ENCODE results near the gene LILRB5.
"Not testable (repeated sequence)": the region's sequence is repeated elsewhere in the genome, so short reads cannot be mapped to it uniquely, and the experiment has no call there.

LILRB5 gene

DNA sequence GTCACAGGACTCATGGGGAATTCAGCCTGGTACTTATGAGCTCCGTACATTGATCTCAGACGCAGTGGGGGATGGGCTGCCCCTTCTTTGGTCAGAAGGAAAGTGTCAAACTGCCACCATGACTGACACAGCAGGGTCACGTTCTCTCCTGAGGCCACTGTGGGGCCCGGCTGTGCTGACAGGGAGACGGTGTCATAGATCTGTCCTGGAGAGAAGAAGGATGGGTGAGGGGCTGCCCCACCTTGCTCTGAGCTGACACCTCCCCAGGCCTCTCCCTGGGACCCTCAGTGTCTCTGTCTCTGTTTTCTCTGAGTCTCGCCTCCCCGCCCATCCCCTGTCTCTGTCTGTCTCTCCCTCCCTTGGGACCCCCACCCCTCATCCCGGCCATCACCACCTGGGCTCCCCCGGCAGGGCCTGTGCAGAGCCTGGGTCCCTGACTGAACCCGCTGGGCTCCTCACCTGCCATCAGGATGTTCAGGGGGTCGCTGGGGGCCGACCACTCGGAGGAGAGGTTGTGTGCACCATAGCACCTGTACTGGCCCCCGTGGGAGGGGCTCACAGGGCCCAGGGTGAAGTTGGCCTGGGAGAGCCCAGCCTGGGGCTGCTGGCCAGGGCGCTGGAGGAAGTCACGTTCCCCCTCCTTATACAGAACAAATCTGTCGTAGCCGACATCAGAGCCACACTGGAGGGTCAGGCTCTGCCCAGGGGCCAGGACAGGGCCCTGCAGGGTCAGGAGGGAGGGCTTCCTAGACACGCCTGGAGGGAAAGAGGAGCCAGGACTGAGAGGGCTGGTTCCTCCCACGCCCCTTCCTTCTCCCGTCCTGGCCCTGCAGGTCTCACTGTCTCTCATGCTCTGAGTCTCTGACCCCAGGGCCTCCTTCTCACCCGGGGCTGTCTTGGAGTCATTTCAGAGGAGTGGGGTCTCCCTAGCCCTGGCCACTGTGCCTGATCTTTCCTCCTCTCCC lies 16.4 kb downstream of the LILRB5 start:
- not testable (repeated sequence) for DNase-seq

DNA sequence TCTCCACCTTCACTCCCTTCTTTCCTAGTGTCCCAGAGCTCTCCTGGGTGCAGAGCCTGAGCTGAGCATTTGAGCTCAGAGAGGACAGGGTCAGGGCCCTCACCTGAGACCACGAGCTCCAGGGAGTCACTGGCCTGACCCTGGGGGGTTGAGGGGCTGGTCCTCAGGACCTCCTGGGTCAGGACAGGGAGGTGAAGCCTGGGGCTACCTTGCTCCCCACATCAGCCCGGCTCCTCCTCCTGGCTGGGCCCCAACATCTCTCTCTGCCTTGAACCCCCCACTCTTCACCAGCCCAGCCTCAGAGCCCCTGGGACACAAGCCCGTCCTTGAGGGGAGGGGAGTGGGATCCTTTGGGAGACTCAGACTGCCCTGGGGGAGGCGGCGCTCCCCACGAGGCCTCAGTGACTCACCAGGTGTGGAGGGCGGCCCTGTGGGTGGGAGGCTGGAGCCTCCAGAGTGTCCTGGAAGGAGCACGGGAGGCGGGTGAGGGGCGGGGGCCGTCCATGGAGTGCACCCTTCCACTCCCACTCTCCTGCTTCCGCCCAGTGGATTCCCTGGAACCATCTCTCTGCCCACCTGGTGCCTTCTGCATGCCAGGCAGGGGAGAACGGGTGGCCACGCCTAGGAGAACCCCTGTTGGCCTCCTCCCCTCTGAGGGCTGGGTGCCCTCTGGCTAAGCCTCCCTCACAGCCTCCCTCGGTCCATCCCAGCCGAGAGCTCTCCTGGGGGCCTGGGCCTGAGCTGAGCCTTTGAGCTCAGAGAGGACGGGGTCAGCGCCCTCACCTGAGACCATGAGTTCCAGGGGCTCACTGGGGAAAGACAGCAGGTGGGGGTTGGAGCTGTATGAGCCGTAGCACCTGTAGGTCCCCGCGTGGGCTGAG lies 17.3 kb downstream of the LILRB5 start:
- DNase-seq: not testable (repeated sequence)

DNA sequence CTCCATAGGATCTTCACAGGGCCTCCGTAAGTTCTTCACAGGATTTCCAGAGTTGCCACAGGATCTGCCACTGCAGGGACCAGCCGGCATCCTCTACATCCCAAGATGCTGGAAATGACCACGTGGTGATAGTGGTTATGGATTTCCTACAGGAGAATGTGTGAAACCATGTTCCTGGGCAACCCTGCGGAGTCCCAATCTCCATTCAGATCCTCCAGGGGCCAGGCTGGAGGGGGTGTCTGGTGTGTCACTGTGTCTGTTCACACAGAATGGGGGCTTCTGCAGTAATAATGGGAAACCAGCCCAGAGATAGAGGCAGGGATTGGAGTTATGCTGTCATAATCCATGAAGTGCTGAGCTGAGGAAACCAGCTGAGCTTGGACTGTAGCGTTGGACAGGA lies 23.1 kb downstream of the LILRB5 start:
- DNase-seq: no peak

DNA sequence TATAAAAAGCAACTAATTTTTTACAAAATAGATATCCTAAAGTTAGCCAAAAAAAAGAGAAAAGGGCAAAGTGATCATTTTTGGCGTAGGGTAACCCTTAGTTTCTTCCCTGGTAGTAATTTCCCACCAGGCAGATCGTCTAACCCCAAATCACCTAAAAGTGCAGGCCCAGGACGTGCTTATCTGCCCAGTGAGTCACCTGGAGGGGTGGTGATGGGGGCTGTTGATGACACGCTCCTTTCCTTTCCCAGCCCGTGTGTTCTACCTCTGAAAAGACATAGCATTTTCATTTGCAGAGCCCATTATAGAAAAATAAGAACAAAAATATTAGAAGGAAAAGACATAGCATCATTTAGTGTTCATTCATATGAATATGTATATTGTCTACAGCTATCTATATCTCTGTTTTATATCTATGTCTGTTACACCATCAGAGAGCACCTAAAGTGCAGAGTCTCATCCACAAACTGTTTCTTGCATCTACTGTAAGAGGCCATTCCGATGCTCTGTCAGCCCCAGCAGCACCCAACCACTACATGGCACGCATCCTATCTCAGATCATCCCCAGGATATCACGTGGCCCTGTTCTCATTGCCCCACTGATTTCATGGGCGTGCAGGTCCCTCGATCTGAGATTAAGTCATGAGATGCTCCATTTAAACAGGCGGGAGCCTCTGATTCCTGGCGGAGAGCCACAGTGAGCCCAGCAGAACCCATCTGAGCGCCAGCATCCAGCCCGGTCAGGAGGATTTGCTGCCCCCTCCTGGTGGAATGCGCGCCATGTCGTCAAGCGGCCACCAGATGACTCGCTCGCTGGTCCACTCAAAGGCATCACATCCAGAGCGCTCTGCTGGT lies 25.8 kb downstream of the LILRB5 start:
- DNase-seq: no peak

DNA sequence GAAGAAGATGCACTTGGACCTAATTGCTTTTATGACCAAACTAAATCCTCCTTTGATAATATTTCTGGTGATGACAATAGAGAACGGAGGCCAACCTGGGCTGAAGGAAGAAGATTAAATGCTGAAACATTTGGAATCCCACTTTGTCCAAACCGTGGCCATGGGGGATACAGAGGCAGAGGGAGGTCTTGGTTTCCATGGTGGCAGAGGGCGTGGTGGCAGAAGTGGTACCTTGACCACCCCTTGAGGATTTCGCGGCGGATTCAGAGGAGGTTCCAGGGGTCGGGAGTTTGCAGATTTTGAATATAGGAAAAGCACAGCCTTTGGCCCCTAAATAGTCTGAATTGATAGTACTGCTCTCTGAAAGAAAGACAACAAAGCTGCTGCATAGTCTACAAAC lies 27.0 kb downstream of the LILRB5 start:
- DNase-seq: no peak

DNA sequence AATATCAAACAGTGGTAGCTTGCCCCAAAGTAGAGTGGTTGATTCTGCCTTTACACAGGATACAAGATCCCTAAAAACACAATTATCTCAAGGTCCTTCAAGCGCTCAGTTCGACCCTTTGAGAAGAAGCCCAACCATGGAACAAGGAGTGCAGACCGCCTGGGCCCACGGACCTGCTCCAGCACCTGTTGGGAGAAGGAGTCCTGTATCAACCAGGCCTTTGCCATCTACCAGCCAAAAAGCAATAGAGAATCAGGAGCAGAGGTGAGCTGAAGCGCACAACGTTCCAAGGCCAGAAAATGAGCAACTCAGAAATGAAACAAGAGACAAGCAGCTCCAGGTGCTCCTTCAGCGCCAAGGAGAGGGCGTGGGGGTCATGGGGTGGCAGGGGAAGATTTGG lies 27.9 kb downstream of the LILRB5 start:
- no peak for DNase-seq

DNA sequence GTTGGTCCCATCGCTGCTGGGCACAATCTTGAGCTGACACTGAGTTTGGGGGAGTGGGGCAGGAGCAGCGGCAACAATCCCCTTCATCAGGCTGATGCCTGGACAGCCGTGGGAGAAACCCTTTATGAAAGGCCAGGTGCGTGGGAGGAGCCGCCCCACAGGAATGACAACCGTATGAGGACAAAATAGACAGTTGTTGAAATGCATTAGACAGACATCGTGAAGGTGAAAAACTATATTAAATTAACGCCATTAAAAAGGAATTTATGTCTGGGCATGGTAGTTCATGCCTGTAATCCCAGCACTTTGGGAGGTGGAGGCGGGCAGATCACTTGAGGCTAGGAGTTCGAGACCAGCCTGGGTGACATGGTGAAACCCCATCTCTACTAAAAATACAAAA lies 32.5 kb downstream of the LILRB5 start:
- not testable (repeated sequence) for DNase-seq

DNA sequence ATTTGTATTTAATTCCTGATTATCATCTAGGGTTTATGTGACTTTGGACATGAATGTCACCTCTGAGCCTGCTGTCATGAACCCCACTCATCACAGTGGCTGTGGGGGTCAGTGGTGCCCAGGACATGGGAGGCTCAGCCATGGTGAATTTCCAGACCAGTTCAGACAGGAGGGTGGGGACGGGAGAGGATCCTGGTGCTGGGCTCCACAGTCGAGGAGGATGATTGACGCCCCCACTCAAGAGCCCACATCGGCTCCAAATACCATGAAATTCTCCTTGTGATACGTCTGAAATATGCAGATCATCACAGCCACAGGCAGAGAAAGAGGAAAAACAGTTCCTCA lies 33.2 kb downstream of the LILRB5 start:
- not testable (repeated sequence) for DNase-seq

DNA sequence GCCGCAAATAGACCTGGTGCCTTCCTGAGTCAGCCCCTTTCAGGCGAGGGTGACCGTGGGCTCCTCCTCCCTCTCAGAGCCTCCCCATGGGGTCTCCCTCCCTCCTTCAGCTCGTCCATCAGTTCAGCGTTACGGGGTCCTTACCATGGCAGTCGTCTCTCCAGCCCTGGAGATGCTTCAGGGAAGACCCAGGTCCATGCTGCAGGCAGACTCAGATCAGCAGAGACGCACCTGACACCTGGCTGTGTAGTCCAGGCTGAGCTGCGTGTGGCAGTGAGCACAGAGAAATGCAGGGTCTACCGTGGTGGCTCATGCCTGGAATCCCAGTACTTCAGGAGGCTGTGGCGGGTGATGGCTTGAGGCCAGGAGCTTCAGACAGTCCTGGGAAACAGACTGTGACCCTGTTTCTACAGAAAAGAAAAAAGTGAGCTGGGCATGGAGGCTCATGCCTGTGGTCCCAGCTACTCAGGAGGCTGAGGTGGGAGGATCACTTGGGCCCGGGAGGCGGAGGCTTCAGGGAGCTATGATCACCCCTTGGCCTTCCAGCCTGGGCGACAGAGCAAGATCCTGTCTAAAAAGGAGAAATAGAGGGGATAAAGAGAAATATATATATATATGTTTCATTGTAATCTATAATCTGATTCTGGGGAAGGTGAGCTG lies 33.7 kb downstream of the LILRB5 start:
- DNase-seq: not testable (repeated sequence)

DNA sequence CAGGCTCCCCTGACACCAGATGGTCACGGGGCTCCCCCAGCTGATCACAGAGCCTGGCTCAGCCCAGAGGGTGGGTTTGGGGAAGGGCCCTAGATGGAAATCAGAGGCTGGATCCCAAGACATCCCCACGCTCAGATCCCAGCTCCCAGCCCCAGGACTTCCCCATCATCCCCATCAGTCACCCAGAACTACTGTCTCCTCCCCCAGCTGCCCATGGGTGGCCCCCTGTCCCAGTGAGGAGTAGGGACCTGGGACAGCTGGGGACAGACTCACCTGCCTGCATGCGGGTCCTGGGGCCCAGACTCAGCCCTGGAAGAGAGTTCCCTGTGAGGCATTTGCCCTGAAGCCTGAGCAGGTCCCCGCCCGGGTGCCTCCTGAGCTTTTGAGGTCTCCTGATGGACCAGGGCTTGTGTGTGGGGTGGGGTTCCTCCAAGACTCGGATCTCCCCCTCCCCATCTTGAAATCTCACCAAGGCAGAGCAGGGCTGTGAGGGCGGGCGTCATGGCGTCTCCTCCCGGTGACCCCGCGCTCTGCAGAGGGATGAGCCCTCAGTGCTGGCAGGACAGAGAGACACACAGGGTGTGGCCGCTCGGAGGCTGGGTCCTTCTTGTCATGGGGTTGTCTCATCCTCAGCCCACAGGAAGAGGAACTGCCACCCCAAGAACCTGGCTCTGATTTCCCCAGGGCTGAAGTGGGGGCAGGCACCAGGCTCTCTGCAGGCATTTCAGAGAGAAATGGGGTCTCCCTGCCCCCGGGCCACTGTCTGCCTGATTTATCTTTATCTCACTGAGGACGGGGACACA lies 34.4 kb downstream of the LILRB5 start, which contains the start of gene LILRB3:
Gene LILRB3 (minus strand): TSS at position 534 of the 803 bp plus-strand sequence. CDS start 31 bp downstream, at position 503.
- not testable (repeated sequence) for DNase-seq

DNA sequence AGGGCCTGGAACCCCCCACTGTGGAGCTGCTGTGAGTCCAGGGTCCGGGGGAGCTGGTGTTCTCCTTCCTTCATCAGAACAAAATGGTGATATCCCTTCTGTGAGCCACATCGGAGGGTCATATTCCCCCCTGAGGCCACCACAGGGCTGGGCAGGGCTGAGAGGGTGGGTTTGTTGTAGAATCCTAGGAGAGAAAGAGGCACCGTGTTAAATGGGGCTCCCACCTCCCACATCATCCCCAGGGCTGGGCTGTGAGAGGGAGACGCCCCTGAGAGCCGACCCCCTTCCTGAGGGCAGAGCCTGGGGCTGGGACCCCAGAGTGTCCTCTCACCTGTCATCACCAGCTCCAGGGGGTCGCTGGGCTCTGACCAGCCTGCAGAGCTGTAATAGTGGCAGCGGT lies 35.1 kb downstream of the LILRB5 start:
- not testable (repeated sequence) for DNase-seq

DNA sequence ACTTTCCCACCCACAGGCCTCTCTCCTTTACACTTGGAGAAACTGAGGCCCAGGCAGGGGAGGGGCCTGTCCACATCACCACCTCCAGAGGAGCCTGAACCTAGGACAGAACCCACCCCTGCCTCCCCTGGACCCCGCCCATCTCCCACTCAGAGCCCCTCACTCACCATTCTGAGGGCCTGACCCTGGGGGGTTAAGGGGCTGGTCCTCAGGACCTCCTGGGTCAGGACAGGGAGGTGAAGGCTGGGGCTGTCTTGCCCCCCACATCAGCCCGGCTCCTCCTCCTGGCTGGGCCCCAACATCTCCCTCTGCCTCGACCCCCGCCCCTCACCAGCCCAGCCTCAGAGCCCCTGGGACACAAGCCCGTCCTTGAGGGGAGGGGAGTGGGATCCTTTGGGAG lies 37.4 kb downstream of the LILRB5 start:
- not testable (repeated sequence) for DNase-seq

DNA sequence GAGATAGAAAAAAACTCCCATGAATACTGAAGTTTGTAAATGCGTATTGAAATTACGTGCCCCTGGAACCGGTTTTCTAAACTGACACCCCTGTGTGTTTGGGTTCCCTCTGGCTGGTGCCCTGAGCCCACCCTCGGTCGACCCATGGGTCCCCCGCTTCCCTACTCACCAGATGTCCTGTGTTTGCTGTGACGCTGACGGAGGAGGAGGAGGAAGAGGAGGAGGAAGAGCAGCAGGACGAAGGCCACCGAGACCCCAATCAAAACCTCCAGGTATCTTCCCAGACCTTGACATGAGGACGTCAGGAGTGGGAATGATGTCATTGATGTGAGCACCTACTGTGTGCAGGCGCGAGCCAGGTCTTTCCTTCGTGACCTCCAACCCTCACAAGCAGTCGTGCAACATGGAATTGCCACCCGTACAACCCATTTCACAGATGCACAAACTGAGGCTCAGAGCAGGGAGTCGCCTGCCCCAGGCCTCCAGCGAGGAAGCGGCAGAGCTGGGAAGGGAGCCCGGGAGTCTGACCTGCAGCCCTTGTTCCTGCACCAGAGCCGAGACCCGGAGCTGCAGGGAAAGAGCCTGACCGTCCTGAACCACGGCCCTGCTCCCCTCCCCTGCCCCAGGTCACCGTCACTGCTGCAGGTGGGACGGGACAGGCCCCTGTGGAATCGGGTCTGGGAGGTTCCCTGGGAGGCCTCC lies 38.0 kb downstream of the LILRB5 start:
- no peak for DNase-seq

DNA sequence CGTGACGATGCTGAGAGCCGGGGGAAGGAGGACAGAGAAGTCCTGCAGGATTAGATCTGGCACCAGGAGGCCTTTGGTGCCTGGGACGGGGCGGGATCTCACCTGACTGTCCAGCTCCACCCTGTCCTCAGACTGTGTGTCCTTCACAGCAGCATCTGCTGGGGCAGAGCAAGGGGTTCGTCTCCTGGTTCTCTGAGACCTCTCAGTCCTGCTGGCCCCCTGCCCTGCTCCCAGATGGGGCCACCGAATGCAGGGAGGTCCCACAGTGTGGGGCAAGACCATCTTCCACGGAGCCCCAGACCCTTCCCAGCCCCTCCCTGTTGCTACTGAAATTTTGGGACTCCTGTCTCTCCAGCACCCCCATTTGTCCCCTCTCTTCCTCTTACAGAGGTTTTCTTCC lies 38.8 kb downstream of the LILRB5 start:
- DNase-seq: no peak

DNA sequence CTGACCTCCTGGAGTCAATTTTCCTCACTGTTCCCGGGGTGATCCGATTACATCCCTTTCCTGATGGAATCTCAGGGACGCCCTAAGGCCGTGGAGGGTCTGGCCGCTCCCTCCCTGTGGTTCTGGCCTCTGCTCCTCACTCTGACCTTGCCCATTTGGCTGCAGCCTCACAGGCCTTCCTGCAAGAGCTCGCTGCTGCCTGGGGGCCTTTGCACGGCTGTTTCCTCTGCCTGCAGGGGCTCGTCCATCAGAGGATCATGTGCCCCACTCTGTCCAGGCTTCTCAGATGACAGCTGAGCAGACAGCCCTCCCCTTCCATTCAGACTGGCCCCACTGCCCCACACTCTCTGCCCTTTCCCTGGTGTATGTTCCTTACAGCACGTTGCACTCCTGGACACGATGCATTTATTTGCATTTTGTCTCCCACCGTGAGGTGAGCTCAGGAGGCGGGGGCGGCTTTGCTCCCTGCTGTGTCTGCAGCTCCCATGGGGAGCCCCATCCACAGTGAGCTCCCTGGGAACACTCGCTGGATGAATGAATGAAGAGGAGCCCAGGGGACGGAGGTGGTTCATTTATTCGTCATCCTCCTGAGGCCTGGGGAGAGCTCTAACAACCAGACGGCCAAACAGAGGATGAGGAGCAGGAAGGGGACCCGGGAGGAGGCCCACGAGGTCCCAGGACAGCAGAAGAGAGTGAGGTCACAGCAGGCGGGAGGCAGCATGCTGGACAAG lies 39.4 kb downstream of the LILRB5 start:
- DNase-seq: not testable (repeated sequence)

DNA sequence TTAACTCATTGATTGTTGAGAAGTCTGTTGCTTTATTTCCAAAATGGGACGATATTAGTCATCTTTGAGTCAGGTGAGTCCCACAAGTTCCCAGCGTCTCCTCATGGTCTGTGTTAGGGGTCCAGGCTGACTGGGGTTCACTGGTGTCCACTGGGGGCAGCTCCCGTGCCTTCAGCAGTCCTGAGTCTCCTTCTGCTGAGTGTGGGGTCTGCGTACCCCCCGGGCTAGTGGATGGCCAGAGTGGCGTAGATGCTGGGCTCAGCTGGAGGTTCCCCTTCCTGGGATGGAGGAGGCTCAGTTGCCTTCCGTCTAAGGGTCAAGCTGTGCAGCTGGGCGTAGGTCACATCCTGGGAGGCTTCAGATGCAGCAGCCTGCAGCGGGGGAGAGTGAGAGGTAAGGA lies 40.2 kb downstream of the LILRB5 start:
- no peak for DNase-seq

DNA sequence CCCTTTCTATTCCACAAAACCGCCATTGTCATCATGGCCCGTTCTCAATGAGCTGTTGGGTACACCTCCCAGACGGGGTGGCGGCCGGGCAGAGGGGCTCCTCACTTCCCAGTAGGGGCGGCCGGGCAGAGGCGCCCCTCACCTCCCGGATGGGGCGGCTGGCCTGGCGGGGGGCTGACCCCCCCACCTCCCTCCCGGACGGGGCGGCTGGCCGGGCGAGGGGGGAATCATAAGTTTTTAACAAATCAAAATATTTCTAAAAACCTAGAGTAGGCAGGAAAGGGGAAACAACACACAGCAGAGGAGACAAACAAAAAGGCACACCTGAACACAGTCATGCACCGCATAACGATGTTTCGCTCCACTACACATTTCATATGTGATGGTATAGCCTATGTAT lies 42.3 kb downstream of the LILRB5 start:
- DNase-seq: not testable (repeated sequence)

DNA sequence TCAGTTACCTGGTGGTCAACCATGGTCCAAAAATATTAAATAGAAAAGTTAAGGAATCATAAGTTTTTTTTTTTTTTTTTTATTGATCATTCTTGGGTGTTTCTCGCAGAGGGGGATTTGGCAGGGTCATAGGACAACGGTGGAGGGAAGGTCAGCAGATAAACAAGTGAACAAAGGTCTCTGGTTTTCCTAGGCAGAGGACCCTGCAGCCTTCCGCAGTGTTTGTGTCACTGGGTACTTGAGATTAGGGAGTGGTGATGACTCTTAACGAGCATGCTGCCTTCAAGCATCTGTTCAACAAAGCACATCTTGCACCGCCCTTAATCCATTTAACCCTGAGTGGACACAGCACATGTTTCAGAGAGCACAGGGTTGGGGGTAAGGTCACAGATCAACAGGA lies 42.9 kb downstream of the LILRB5 start:
- not testable (repeated sequence) for DNase-seq

DNA sequence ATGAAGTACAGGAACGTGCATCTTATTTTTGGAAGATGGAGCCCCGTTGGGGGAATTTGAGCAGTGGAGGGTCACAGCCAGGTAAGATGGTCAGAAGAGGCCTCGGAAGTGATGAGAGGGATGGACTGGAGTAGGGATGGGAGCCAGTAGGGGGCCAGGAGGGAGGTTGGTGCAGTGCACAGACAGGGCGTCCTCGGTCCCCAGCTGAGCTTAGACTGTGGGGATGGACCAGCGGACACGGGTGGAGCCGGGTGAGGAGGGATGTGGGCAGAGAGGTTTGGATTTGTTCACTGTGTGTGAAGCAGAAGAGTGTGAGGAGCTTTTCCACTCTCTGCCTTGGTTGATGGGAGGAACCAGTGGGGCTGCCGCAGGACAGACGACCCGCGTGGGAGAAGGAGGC lies 45.8 kb downstream of the LILRB5 start:
- DNase-seq: no peak

Data from GF-D8 (cell line).